WERI-Rb-1 (cell line): ENCODE data around the gene FABP7.
"Not testable (repeated sequence)": the region's sequence is repeated elsewhere in the genome, so short reads cannot be mapped to it uniquely, and the experiment has no call there.

Experiments
- DNase-seq: peaks from one replicate; pipeline ENCODE4 v3.0.0-alpha.2; 2020
- H3K27ac ChIP-seq: fragments of 250-450 bp; sonication (Bioruptor Pico); 2 replicates; pipeline ENCODE4 v1.5.1; 2020; ENCODE audit warnings: mild to moderate bottlenecking, moderate library complexity
- H3K27me3 ChIP-seq: fragments of 250-450 bp; sonication (Bioruptor Pico); 2 replicates; pipeline ENCODE4 v1.5.1; 2021; ENCODE audit warnings: mild to moderate bottlenecking, low read depth, moderate library complexity; ENCODE audit not compliant: insufficient read depth, severe bottlenecking
- H3K36me3 ChIP-seq: fragments of 250-450 bp; sonication (Bioruptor Pico); 2 replicates; pipeline ENCODE4 v1.5.1; 2020; ENCODE audit warnings: mild to moderate bottlenecking, moderate library complexity
- H3K4me3 ChIP-seq: 2 replicates; pipeline ENCODE4 v1.5.1; 2011; ENCODE audit warnings: low read depth, mild to moderate bottlenecking, control low read depth, low read length
- H3K9me3 ChIP-seq: fragments of 250-450 bp; sonication (Bioruptor Pico); 2 replicates; pipeline ENCODE4 v1.5.1; 2021; ENCODE audit warnings: mild to moderate bottlenecking, moderate library complexity; ENCODE audit not compliant: severe bottlenecking
- CTCF ChIP-seq: IDR thresholded peaks from 2 replicates; pipeline ENCODE4 v1.5.1; 2011; ENCODE audit warnings: low read depth, mild to moderate bottlenecking, control low read depth, inconsistent platforms, low read length

Gene FABP7

GRCh38 chr6:122735582-122735981, 43.9 kb upstream of the FABP7 start:
- Histone ChIP-seq H3K27ac (no peak overlapping the region), H3K36me3 (no peaks in the 10 kb centered on the region)

GRCh38 chr6:122736163-122736562, 43.4 kb upstream of the FABP7 start:
- Histone ChIP-seq H3K4me3 (no peak overlapping the region), H3K27me3 (no peaks in the 10 kb centered on the region), H3K27ac (no peak overlapping the region), H3K9me3 (no peaks in the 10 kb centered on the region), H3K36me3 (no peaks in the 10 kb centered on the region)
- TF ChIP-seq CTCF, result no peak
- DNase-seq, result no peak

More at GRCh38 chr6:122735582-122735981, 43.9 kb upstream of the FABP7 start:
- H3K27me3 ChIP-seq, result no peaks in the 10 kb centered on the region
- no peak for TF ChIP-seq CTCF
- DNase-seq, result no peak
- no peaks in the 10 kb centered on the region for H3K9me3 ChIP-seq
- no peak overlapping the region for H3K4me3 ChIP-seq

GRCh38 chr6:122736616-122737015, 42.9 kb upstream of the FABP7 start:
- no peak for DNase-seq
- no peak overlapping the region for H3K4me3 ChIP-seq
- H3K27me3 ChIP-seq, result no peaks in the 10 kb centered on the region
- H3K9me3 ChIP-seq, result no peaks in the 10 kb centered on the region
- TF ChIP-seq CTCF, result no peak
- no peak overlapping the region for H3K27ac ChIP-seq
- H3K36me3 ChIP-seq, result no peaks in the 10 kb centered on the region

GRCh38 chr6:122740091-122740490, 39.4 kb upstream of the FABP7 start:
- no peak for TF ChIP-seq CTCF

GRCh38 chr6:122740936-122741335, 38.6 kb upstream of the FABP7 start:
- Histone ChIP-seq H3K9me3 (no peaks in the 10 kb centered on the region), H3K27ac (no peak overlapping the region), H3K27me3 (no peaks in the 10 kb centered on the region), H3K4me3 (no peak overlapping the region), H3K36me3 (no peaks in the 10 kb centered on the region)
- DNase-seq, result no peak
- TF ChIP-seq CTCF, result no peak

More at GRCh38 chr6:122740091-122740490, 39.4 kb upstream of the FABP7 start:
- Histone ChIP-seq H3K27ac (no peak overlapping the region), H3K4me3 (no peak overlapping the region), H3K36me3 (no peaks in the 10 kb centered on the region), H3K9me3 (no peaks in the 10 kb centered on the region), H3K27me3 (no peaks in the 10 kb centered on the region)
- DNase-seq, result no peak

- not testable (repeated sequence) for H3K4me3 ChIP-seq, H3K27me3 ChIP-seq, DNase-seq, H3K36me3 ChIP-seq, H3K27ac ChIP-seq, H3K9me3 ChIP-seq
- TF ChIP-seq CTCF, result peak; percentile 32; the same call in 1 of the 2 replicates
Observed at GRCh38 chr6:122744247-122744646, 35.3 kb upstream of the FABP7 start.

- not testable (repeated sequence) for DNase-seq, H3K9me3 ChIP-seq, H3K27ac ChIP-seq, H3K36me3 ChIP-seq, H3K27me3 ChIP-seq, H3K4me3 ChIP-seq
Observed at GRCh38 chr6:122744856-122745255, 34.7 kb upstream of the FABP7 start.
